Measurements from ENCODE around the gene EEFSEC. TPM values are rescaled to one million over a fixed set of nuclear protein-coding genes. Genes with fewer than 3 reads are reported as not detected.

Gene EEFSEC
- total RNA-seq, 1 experiment from 2014 or later, result 15.4 TPM

- no peak overlapping the region for H3K4me3 ChIP-seq (ENCODE audit: low read depth in 2 of 2, low read length in 2 of 2)
- POLR2A ChIA-PET, result no interaction called here
- DNase-seq (ENCODE audit: low read depth, low spot score) (no peak), ATAC-seq (peak; percentile 17; the same call in 1 of the 2 replicates)
- no TSS peak for BruUV-seq (replicated peaks)
- no peaks in the 10 kb centered on the region for H3K36me3 ChIP-seq (ENCODE audit: control insufficient read depth, insufficient read depth, low read length)
- intact Hi-C loops (cut with micrococcal nuclease; ENCODE audit: unreplicated experiment) (no loop called here), in situ Hi-C loops (cut with HindIII; ENCODE audit: low pct_unique_long_range_greater_than_20kb, low sequenced_read_pairs) (no loop called here)
- TF ChIP-seq CTCF (IDR thresholded peaks at IDR 0.05) (no peak), TCF7L2 (IDR thresholded peaks at IDR 0.05; ENCODE audit: low read depth, low read length) (no peak), SIN3A (IDR thresholded peaks at IDR 0.05; ENCODE audit: borderline replicate concordance, insufficient read depth, low read depth, low read length) (no peak), POLR2AphosphoS5 (IDR thresholded peaks at IDR 0.05; ENCODE audit: low read depth, low read length) (no peak), REST (IDR thresholded peaks at IDR 0.05; ENCODE audit: insufficient read depth in 1 of 2, low read depth in 2 of 2, low read length in 1 of 2) (no peak)
- CTCF ChIA-PET, result no interaction called here
- H3K27me3 ChIP-seq (ENCODE audit: control insufficient read depth, insufficient read depth, low read length), result no peaks in the 10 kb centered on the region
- no peaks in the 10 kb centered on the region; the same call in 1 of the 2 replicates for H3K4me1 ChIP-seq (ENCODE audit: control insufficient read depth, insufficient read depth, low read length)
- no peak overlapping the region for H3K27ac ChIP-seq (ENCODE audit: low read length)
- no peaks in the 10 kb centered on the region for H3K9me3 ChIP-seq (ENCODE audit: control insufficient read depth, insufficient read depth, low read depth, low read length)
Measured at GRCh38 chr3:128240232-128240631, 87.0 kb downstream of the EEFSEC start.

GRCh38 chr3:128241741-128242140 is 88.5 kb downstream of the EEFSEC start:
- Histone ChIP-seq H3K27me3 (ENCODE audit: control insufficient read depth, insufficient read depth, low read length) (no peaks in the 10 kb centered on the region), H3K4me1 (ENCODE audit: control insufficient read depth, insufficient read depth, low read length) (no peaks in the 10 kb centered on the region; the same call in 1 of the 2 replicates), H3K4me3 (ENCODE audit: low read depth in 2 of 2, low read length in 2 of 2) (no peak overlapping the region), H3K9me3 (ENCODE audit: control insufficient read depth, insufficient read depth, low read depth, low read length) (no peaks in the 10 kb centered on the region), H3K36me3 (ENCODE audit: control insufficient read depth, insufficient read depth, low read length) (no peaks in the 10 kb centered on the region), H3K27ac (ENCODE audit: low read length) (no peak overlapping the region)
- DNase-seq (ENCODE audit: low read depth, low spot score) (no peak), ATAC-seq (no peak)
- ChIA-PET POLR2A (no interaction called here), CTCF (no interaction called here)
- TF ChIP-seq POLR2AphosphoS5 (IDR thresholded peaks at IDR 0.05; ENCODE audit: low read depth, low read length) (no peak), SIN3A (IDR thresholded peaks at IDR 0.05; ENCODE audit: borderline replicate concordance, insufficient read depth, low read depth, low read length) (no peak), CTCF (IDR thresholded peaks at IDR 0.05) (no peak), TCF7L2 (IDR thresholded peaks at IDR 0.05; ENCODE audit: low read depth, low read length) (no peak), REST (IDR thresholded peaks at IDR 0.05; ENCODE audit: insufficient read depth in 1 of 2, low read depth in 2 of 2, low read length in 1 of 2) (no peak)
- intact Hi-C loops (cut with micrococcal nuclease; ENCODE audit: unreplicated experiment) (no loop called here), in situ Hi-C loops (cut with HindIII; ENCODE audit: low pct_unique_long_range_greater_than_20kb, low sequenced_read_pairs) (no loop called here)
- BruUV-seq (replicated peaks), result no TSS peak

All from Panc1 (cell line).